CD4-positive, alpha-beta T cell (primary cell): Measurements from ENCODE around the gene QPCT. TPM values are rescaled to one million over a fixed set of nuclear protein-coding genes. Genes with fewer than 3 reads are reported as not detected.

Experiments
- ATAC-seq: fragments of 200-7000 bp; cut with Tn5 transposase; one replicate; pipeline ENCODE4 v1.10.0; 2022; ENCODE audit warnings: mild to moderate bottlenecking; ENCODE audit not compliant: poor library complexity
- CTCF ChIA-PET: fragments of 350-600 bp; sonication (Branson Sonifier 250); formaldehyde crosslinking; loops from one replicate; lab custom pipeline; 2021; ENCODE audit warnings: antibody characterized with exemption, inconsistent platforms; lab: Charles Lee
- POLR2A ChIA-PET: fragments of 350-600 bp; sonication (Branson Sonifier 250); formaldehyde crosslinking; loops from one replicate; lab custom pipeline; 2021; ENCODE audit warnings: antibody characterized with exemption, inconsistent platforms; lab: Charles Lee
- DNase-seq, 14 experiments: peaks; one replicate each; pipeline ENCODE4 v3.0.0-alpha.2; 2013 to 2020; ENCODE audit warnings: mixed read lengths in 2 of 14
- H3K27ac ChIP-seq, 2 donors: one replicate each; pipeline versions ENCODE4 v1.5.1 to v1.7.0; 2013; ENCODE audit warnings: low read length in 2 of 2, low read depth in 1 of 2, mild to moderate bottlenecking in 1 of 2
- H3K27me3 ChIP-seq, 2 experiments: 1 replicate in 1 of 2; 2 replicates in 1 of 2; pipeline versions ENCODE4 v1.6.1 to v1.7.0; 2013; ENCODE audit warnings: low read length in 2 of 2, control low read depth in 1 of 2, mild to moderate bottlenecking in 1 of 2, moderate library complexity in 1 of 2; ENCODE audit not compliant: insufficient read depth in 2 of 2, control insufficient read depth in 1 of 2
- H3K36me3 ChIP-seq: one replicate; pipeline ENCODE4 v1.6.1; 2013; ENCODE audit warnings: low read length, control low read depth; ENCODE audit not compliant: insufficient read depth
- H3K4me1 ChIP-seq: one replicate; pipeline ENCODE4 v1.6.1; 2013; ENCODE audit warnings: low read length, control low read depth; ENCODE audit not compliant: insufficient read depth
- H3K4me3 ChIP-seq: one replicate; pipeline ENCODE4 v1.5.1; 2013; ENCODE audit warnings: mild to moderate bottlenecking, low read length, moderate library complexity
- H3K9me3 ChIP-seq, 2 experiments: 1 replicate in 1 of 2; 2 replicates in 1 of 2; pipeline versions ENCODE4 v1.6.1 to v1.7.0; 2013; ENCODE audit warnings: low read length in 2 of 2, mild to moderate bottlenecking in 2 of 2, control low read depth in 1 of 2, moderate library complexity in 1 of 2; ENCODE audit not compliant: control insufficient read depth in 1 of 2, insufficient read depth in 1 of 2
- H3K27ac Mint-ChIP-seq: one replicate; pipeline ENCODE4 v1.8.0; 2020; ENCODE audit warnings: mixed read lengths
- H3K27me3 Mint-ChIP-seq: one replicate; pipeline ENCODE4 v1.8.0; 2021; ENCODE audit warnings: mixed read lengths
- H3K36me3 Mint-ChIP-seq: one replicate; pipeline ENCODE4 v1.8.0; 2021; ENCODE audit warnings: low read depth, mixed read lengths
- H3K4me1 Mint-ChIP-seq: one replicate; pipeline ENCODE4 v1.8.0; 2021; ENCODE audit warnings: low read depth, mixed read lengths
- H3K4me3 Mint-ChIP-seq: one replicate; pipeline ENCODE4 v1.8.0; 2020; ENCODE audit warnings: mild to moderate bottlenecking, mixed read lengths
- H3K9me3 Mint-ChIP-seq: one replicate; pipeline ENCODE4 v1.8.0; 2020; ENCODE audit warnings: mixed read lengths
- CTCF ChIP-seq: fragments of 200-600 bp; IDR thresholded peaks from one replicate; pipeline ENCODE4 v1.8.0; 2022; ENCODE audit warnings: antibody characterized with exemption, mild to moderate bottlenecking
- intact Hi-C, 2 experiments: fragments of 100-400 bp; cut with DNase I in 1 of 2; cut with micrococcal nuclease in 1 of 2; formaldehyde crosslinking; loops; one replicate each; pipeline versions ENCODE4 v1.15.1 to v1.9.0; 2023 to 2025; cut with DNase I, micrococcal nuclease
- total RNA-seq, 174 experiments: library from RNA in 2 of 174; stranded (reverse) in 2 of 174; gene quantifications; one replicate each; pipeline ENCODE4 v1.2.3 and lab custom pipeline; 2021 to 2026

QPCT gene
- total RNA-seq, 2 experiments from 2014 or later = 0.53 to 0.71 TPM

GRCh38 chr2:37301408-37301807 lies 43.0 kb upstream of the QPCT start:
- peak in 1 of 14 experiments; percentile 5 for DNase-seq
- no peak overlapping the region for H3K4me3 Mint-ChIP-seq
- peaks cover 43% of the 10 kb centered on the region for H3K4me1 Mint-ChIP-seq
- H3K27ac Mint-ChIP-seq = no peak overlapping the region
- no peak overlapping the region for H3K4me3 ChIP-seq
- H3K27me3 ChIP-seq = no peaks in the 10 kb centered on the region
- TF ChIP-seq CTCF = no peak
- H3K27ac ChIP-seq = no peak overlapping the region
- H3K9me3 Mint-ChIP-seq = peaks cover 2% of the 10 kb centered on the region
- no peaks in the 10 kb centered on the region for H3K36me3 ChIP-seq
- no peaks in the 10 kb centered on the region for H3K9me3 ChIP-seq
- H3K36me3 Mint-ChIP-seq = peaks cover 17% of the 10 kb centered on the region
- no peak for ATAC-seq
- H3K27me3 Mint-ChIP-seq = no peaks in the 10 kb centered on the region
- ChIA-PET CTCF (interaction anchor here (1.7 kb wide), 1 partner anchor 11 kb away, joined by 3 read pairs; no protein-coding TSS in a partner anchor), POLR2A (interaction anchor here (0.7 kb wide), 1 partner anchor 97 kb away, joined by 3 read pairs; no protein-coding TSS in a partner anchor)
- H3K4me1 ChIP-seq = no peaks in the 10 kb centered on the region
- intact Hi-C loops = no loop called here

GRCh38 chr2:37302701-37303252 lies 41.7 kb upstream of the QPCT start:
- no peaks in the 10 kb centered on the region for H3K36me3 ChIP-seq
- Mint-ChIP-seq H3K36me3 (peaks cover 17% of the 10 kb centered on the region), H3K27ac (no peak overlapping the region), H3K27me3 (no peaks in the 10 kb centered on the region), H3K9me3 (peaks cover 2% of the 10 kb centered on the region), H3K4me3 (no peak overlapping the region), H3K4me1 (peaks cover 52% of the 10 kb centered on the region)
- TF ChIP-seq CTCF = no peak
- H3K9me3 ChIP-seq = no peaks in the 10 kb centered on the region
- no peak for DNase-seq
- no peak overlapping the region for H3K4me3 ChIP-seq
- H3K27ac ChIP-seq = no peak overlapping the region
- POLR2A ChIA-PET = no interaction called here
- intact Hi-C loops = no loop called here
- CTCF ChIA-PET = interaction anchor here (1.7 kb wide), 1 partner anchor 12 kb away, joined by 3 read pairs; no protein-coding TSS in a partner anchor
- no peak for ATAC-seq
- H3K4me1 ChIP-seq = no peaks in the 10 kb centered on the region
- no peaks in the 10 kb centered on the region for H3K27me3 ChIP-seq

- Mint-ChIP-seq H3K9me3 (no peaks in the 10 kb centered on the region), H3K27ac (no peak overlapping the region), H3K27me3 (no peaks in the 10 kb centered on the region), H3K4me3 (no peak overlapping the region), H3K36me3 (peaks cover 11% of the 10 kb centered on the region), H3K4me1 (peaks cover 53% of the 10 kb centered on the region)
- ChIA-PET CTCF (no interaction called here), POLR2A (no interaction called here)
- H3K27ac ChIP-seq = no peak overlapping the region
- DNase-seq (no peak), ATAC-seq (no peak)
- no peaks in the 10 kb centered on the region for H3K9me3 ChIP-seq
- intact Hi-C loops = no loop called here
- no peaks in the 10 kb centered on the region for H3K4me1 ChIP-seq
- no peak for TF ChIP-seq CTCF
- H3K27me3 ChIP-seq = no peaks in the 10 kb centered on the region
- H3K4me3 ChIP-seq = no peak overlapping the region
- no peaks in the 10 kb centered on the region for H3K36me3 ChIP-seq
Observed at GRCh38 chr2:37306024-37306423, 38.4 kb upstream of the QPCT start.
